Immature natural killer cell (primary cell): ENCODE data around the gene FOCAD. TPM values are rescaled to one million over a fixed set of nuclear protein-coding genes. Genes with fewer than 3 reads are reported as not detected.

Experiments
- DNase-seq, 3 donors: peaks; one replicate each; pipeline ENCODE4 v3.0.0; 2022; ENCODE audit warnings: mixed read lengths in 1 of 3
- H3K27ac Mint-ChIP-seq, 6 donors: one replicate each; pipeline ENCODE4 v1.8.0; 2020; ENCODE audit warnings: mixed read lengths in 6 of 6, mild to moderate bottlenecking in 5 of 6, inconsistent platforms in 4 of 6, moderate library complexity in 3 of 6
- H3K27me3 Mint-ChIP-seq, 3 donors: one replicate each; pipeline ENCODE4 v1.8.0; 2020 to 2021; ENCODE audit warnings: low read depth in 3 of 3, mild to moderate bottlenecking in 3 of 3, mixed read lengths in 3 of 3, moderate library complexity in 3 of 3, inconsistent platforms in 1 of 3
- H3K36me3 Mint-ChIP-seq, 3 donors: one replicate each; pipeline ENCODE4 v1.8.0; 2020; ENCODE audit warnings: mixed read lengths in 3 of 3, inconsistent platforms in 2 of 3, mild to moderate bottlenecking in 2 of 3
- H3K4me1 Mint-ChIP-seq, 2 donors: one replicate each; pipeline ENCODE4 v1.8.0; 2020; ENCODE audit warnings: inconsistent platforms in 2 of 2, mild to moderate bottlenecking in 2 of 2, mixed read lengths in 2 of 2, moderate library complexity in 1 of 2
- H3K4me3 Mint-ChIP-seq, 5 donors: one replicate each; pipeline ENCODE4 v1.8.0; 2020; ENCODE audit warnings: mild to moderate bottlenecking in 5 of 5, mixed read lengths in 5 of 5, inconsistent platforms in 3 of 5, moderate library complexity in 3 of 5
- H3K9me3 Mint-ChIP-seq, 6 donors: one replicate each; pipeline ENCODE4 v1.8.0; 2020; ENCODE audit warnings: mild to moderate bottlenecking in 6 of 6, mixed read lengths in 6 of 6, inconsistent platforms in 4 of 6, moderate library complexity in 3 of 6
- polyA plus RNA-seq, 3 donors: library from polyadenylated mRNA; unstranded; fragments of 300-500 nt; fragmentation: Illumina TruSeq; gene quantifications; one replicate each; pipeline ENCODE4 v1.2.3, GENCODE V29; 2021

Gene FOCAD
- polyA plus RNA-seq, 3 donors from 2014 or later: 9.1 to 18.5 (median 13.9) TPM

- peak; percentile 62 to 68 (median 65) for DNase-seq
- H3K4me3 Mint-ChIP-seq: peak within 1 kb of the TSS in 4 of 5 donors; percentile 80 to 86 (median 85)
- peaks cover 29 to 31% of the 10 kb centered on the region in 2 donors for H3K4me1 Mint-ChIP-seq
- peaks cover 3 to 12% (median 8%) of the 10 kb centered on the region in 3 donors for H3K36me3 Mint-ChIP-seq
- H3K27me3 Mint-ChIP-seq: peaks cover 0 to 11% (median 0%) of the 10 kb centered on the region in 3 donors
- no peaks in the 10 kb centered on the region for H3K9me3 Mint-ChIP-seq
- peak within 1 kb of the TSS in 5 of 6 donors; percentile 61 to 85 (median 79) for H3K27ac Mint-ChIP-seq
Observed at GRCh38 chr9:21031091-21031807, 347.2 kb downstream of the FOCAD start, which contains the start of gene HACD4. TSS of gene HACD4 (minus strand) at chr9:21031640. CDS start at chr9:21031590, 50 bp downstream.

- H3K27ac Mint-ChIP-seq: peak overlapping the region in 5 of 6 donors; percentile 61 to 85 (median 79)
- DNase-seq: no peak
- H3K36me3 Mint-ChIP-seq: peaks cover 0 to 9% (median 8%) of the 10 kb centered on the region in 3 donors
- H3K4me3 Mint-ChIP-seq: peak overlapping the region in 4 of 5 donors; percentile 80 to 86 (median 85)
- H3K9me3 Mint-ChIP-seq: no peaks in the 10 kb centered on the region
- H3K4me1 Mint-ChIP-seq: peaks cover 23 to 28% of the 10 kb centered on the region in 2 donors
- H3K27me3 Mint-ChIP-seq: peaks cover 0 to 11% (median 0%) of the 10 kb centered on the region in 3 donors
Observed at GRCh38 chr9:21031808-21032183, 347.7 kb downstream of the FOCAD start.

GRCh38 chr9:21037278-21037677 lies 353.2 kb downstream of the FOCAD start:
- H3K4me1 Mint-ChIP-seq: peaks cover 24 to 28% of the 10 kb centered on the region in 2 donors
- no peak for DNase-seq
- H3K27ac Mint-ChIP-seq: no peak overlapping the region
- peaks cover 0 to 8% (median 3%) of the 10 kb centered on the region in 3 donors for H3K27me3 Mint-ChIP-seq
- H3K4me3 Mint-ChIP-seq: no peak overlapping the region
- H3K9me3 Mint-ChIP-seq: no peaks in the 10 kb centered on the region
- H3K36me3 Mint-ChIP-seq: peaks cover 0 to 4% (median 3%) of the 10 kb centered on the region in 3 donors

- Mint-ChIP-seq H3K4me1 (peaks cover 11 to 15% of the 10 kb centered on the region in 2 donors), H3K9me3 (no peaks in the 10 kb centered on the region), H3K4me3 (peak overlapping the region in 2 of 5 donors; percentile 14 to 19), H3K27me3 (peaks cover 0 to 4% (median 3%) of the 10 kb centered on the region in 3 donors), H3K27ac (peak overlapping the region in 4 of 6 donors; percentile 9 to 64 (median 26)), H3K36me3 (peaks cover 0 to 4% (median 3%) of the 10 kb centered on the region in 3 donors)
- DNase-seq: no peak
Observed at GRCh38 chr9:21039302-21039701, 355.2 kb downstream of the FOCAD start.

DNA sequence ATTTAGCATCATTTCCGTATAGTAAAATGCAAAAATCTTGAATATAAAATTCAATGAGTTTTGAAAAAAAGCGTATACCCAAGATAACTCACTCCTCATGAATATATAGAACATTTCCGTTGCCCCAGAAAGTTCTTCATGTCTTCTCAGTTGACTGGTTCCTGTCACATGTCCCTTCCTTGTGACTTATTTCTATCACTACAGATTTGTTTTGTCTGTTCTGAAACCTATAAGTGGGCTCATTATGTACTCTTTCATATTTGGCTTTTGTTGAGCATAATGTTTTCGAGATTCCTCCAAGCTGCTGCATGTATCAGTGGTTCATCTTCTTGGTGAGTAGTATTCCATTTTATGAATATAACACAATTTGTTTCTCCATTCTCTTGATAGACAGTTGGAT lies 358.4 kb downstream of the FOCAD start:
- no peak for DNase-seq
- Mint-ChIP-seq H3K4me3 (no peak overlapping the region), H3K4me1 (peaks cover 14 to 21% of the 10 kb centered on the region in 2 donors), H3K9me3 (no peaks in the 10 kb centered on the region), H3K27me3 (peaks cover 0 to 3% (median 0%) of the 10 kb centered on the region in 3 donors), H3K36me3 (no peaks in the 10 kb centered on the region), H3K27ac (no peak overlapping the region)

GRCh38 chr9:21043841-21044240 lies 359.8 kb downstream of the FOCAD start:
- no peak for DNase-seq
- no peaks in the 10 kb centered on the region for H3K9me3 Mint-ChIP-seq
- H3K27me3 Mint-ChIP-seq: peaks cover 0 to 3% (median 0%) of the 10 kb centered on the region in 3 donors
- H3K36me3 Mint-ChIP-seq: no peaks in the 10 kb centered on the region
- no peak overlapping the region for H3K27ac Mint-ChIP-seq
- peaks cover 15 to 22% of the 10 kb centered on the region in 2 donors for H3K4me1 Mint-ChIP-seq
- H3K4me3 Mint-ChIP-seq: no peak overlapping the region

Other genes with a start within 250 kb of the FOCAD start
- gene MLLT3, start 61.8 kb upstream of the FOCAD start, polyA plus RNA-seq: 10 to 100 TPM in 2 of 3 donors, 1 to 10 TPM in 1; 3.0 to 16.1 (median 13.7) TPM